Measurements from ENCODE around the gene COMMD2.

The COMMD2 gene

DNA sequence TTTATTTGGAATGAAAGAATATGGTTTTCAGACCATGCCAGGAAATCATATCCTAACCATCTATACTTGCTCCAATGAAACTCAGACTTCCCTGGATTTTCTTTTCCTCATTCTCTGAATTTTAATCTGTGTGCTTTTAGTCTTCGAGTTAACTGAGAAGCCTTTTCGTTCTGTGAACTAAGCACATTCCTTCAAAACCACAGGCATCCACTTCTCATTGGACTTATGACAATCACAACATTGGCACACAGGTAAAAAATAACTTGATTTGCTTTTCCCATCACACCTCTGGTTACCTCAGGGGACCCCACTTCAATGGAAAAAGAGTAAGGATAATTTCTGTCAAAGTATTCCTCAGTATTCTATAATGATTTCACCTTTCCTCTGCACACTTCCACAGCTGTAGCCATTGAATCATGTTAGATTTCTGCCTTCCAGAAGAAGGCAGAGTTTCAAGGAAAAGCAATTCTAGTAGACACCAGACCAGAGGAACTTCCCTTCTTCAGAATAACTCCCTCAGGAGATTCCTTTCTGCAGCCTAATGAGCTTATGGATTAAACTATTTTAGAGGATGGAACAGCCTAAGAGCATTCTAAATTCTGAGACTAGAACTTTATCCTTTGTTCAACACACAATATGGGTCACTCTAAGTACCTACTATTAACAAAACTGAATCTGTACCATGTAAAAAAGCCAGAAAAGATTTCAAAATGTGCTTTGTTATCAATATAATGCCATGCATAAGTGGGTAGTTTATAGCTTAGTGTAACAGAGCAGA, 15.9 kb downstream of the COMMD2 start:
- TF ChIP-seq, protein P1, sequence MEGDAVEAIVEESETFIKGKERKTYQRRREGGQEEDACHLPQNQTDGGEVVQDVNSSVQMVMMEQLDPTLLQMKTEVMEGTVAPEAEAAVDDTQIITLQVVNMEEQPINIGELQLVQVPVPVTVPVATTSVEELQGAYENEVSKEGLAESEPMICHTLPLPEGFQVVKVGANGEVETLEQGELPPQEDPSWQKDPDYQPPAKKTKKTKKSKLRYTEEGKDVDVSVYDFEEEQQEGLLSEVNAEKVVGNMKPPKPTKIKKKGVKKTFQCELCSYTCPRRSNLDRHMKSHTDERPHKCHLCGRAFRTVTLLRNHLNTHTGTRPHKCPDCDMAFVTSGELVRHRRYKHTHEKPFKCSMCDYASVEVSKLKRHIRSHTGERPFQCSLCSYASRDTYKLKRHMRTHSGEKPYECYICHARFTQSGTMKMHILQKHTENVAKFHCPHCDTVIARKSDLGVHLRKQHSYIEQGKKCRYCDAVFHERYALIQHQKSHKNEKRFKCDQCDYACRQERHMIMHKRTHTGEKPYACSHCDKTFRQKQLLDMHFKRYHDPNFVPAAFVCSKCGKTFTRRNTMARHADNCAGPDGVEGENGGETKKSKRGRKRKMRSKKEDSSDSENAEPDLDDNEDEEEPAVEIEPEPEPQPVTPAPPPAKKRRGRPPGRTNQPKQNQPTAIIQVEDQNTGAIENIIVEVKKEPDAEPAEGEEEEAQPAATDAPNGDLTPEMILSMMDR (IDR thresholded peaks at IDR 0.05): no peak
- no peak overlapping the region for H3K27ac ChIP-seq
- no peak for DNase-seq

DNA sequence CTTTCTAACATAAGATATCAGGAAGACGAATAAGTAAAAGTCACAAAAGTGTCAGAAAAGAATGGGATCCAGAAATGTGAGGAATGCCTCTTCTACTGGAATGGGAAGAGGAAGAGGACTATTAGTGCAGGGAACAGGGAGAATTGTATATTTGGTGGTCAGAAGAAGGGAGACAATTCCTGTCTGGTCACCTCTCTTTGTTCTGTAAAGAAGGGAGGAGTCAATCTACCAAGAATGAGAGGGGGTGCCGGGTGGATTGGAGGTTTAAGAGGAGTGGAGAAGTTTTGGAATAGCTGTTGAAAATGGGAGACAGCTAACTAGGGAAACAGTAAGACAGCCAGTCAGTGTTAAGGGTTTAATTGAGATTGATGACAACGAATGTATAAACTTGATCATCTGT, 20.1 kb downstream of the COMMD2 start:
- Histone ChIP-seq H3K4me1 (peaks cover 0 to 14% (median 0%) of the 10 kb centered on the region in 4 donors), H3K27me3 (no peaks in the 10 kb centered on the region), H3K36me3 (no peaks in the 10 kb centered on the region), H3K4me3 (no peak overlapping the region), H3K9me3 (no peaks in the 10 kb centered on the region), H3K27ac (no peak overlapping the region)
- intact Hi-C loops (cut with DNase I; ENCODE audit: low total_unique reads): no loop called here
- DNase-seq: no peak
- TF ChIP-seq, protein P1 (IDR thresholded peaks at IDR 0.05): no peak

More for the DNA sequence above, 15.9 kb downstream of the COMMD2 start:
- H3K27me3 ChIP-seq: no peaks in the 10 kb centered on the region
- H3K4me1 ChIP-seq: peaks cover 0 to 14% (median 0%) of the 10 kb centered on the region in 4 donors
- intact Hi-C loops (cut with DNase I; ENCODE audit: low total_unique reads): no loop called here
- peaks cover 9 to 23% (median 20%) of the 10 kb centered on the region in 3 donors for H3K36me3 ChIP-seq
- no peak overlapping the region for H3K4me3 ChIP-seq
- H3K9me3 ChIP-seq: no peaks in the 10 kb centered on the region

DNA sequence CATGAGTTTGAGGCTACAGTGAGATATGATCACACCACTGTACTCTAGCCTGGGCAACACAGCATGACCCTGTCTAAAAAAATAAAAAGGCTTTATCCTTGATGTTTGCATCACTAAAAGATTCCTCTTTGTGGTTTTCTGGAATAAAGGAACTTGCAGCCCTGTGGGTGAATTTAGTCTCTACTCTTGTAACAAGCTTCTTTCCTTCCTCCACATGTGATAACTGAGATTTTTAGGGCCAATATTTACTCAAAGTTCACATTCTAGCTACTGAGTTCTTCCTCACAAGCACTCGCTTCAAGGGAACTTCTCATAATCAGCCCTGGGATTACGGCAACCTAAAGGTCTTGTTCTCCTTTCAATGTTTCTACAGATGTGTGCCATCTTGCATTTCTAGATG, 24.6 kb downstream of the COMMD2 start:
- no peaks in the 10 kb centered on the region for H3K9me3 ChIP-seq
- no peak for DNase-seq
- H3K27me3 ChIP-seq: no peaks in the 10 kb centered on the region
- H3K4me1 ChIP-seq: no peaks in the 10 kb centered on the region
- H3K36me3 ChIP-seq: no peaks in the 10 kb centered on the region
- no peak overlapping the region for H3K4me3 ChIP-seq
- intact Hi-C loops (cut with DNase I; ENCODE audit: low total_unique reads): no loop called here
- TF ChIP-seq, protein P1 (IDR thresholded peaks at IDR 0.05): no peak
- H3K27ac ChIP-seq: no peak overlapping the region

DNA sequence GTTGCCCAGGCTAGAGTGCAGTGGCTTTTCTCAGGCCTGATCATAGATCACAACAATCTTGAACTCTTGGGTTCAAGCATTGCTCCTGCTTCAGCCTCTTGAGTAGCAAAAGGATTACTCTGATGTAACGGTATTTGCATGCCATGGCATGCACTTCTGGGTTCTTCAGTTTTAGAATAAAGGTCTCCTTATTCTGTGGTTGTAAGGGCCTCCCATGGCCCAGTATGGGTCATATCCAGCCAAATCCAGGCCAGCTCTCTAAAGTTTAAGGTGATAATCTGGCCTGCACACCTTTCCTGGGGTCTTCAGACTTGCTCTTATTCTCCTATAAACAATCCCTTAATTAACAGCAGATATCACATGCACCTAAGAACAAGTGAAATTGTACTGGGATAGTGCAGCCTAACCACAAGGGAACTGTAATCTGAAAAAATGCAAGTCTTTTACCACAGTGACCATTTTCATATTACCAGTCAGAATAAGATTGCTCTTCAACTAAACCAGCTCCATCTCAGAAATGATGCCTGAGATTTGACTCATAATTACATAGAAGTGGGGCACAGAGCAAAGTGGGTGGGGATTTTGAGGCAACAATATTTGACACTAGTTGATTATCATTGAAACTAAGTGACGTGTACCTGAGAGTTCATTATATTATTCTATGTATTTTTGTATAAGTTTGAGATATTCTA, 25.4 kb downstream of the COMMD2 start:
- H3K27me3 ChIP-seq: no peaks in the 10 kb centered on the region
- no peak overlapping the region for H3K27ac ChIP-seq
- H3K9me3 ChIP-seq: peaks cover 0 to 1% (median 0%) of the 10 kb centered on the region in 3 donors
- no peaks in the 10 kb centered on the region for H3K36me3 ChIP-seq
- H3K4me3 ChIP-seq: no peak overlapping the region
- TF ChIP-seq, protein P1 (IDR thresholded peaks at IDR 0.05): no peak
- no peak for DNase-seq
- intact Hi-C loops (cut with DNase I; ENCODE audit: low total_unique reads): no loop called here
- no peaks in the 10 kb centered on the region for H3K4me1 ChIP-seq

DNA sequence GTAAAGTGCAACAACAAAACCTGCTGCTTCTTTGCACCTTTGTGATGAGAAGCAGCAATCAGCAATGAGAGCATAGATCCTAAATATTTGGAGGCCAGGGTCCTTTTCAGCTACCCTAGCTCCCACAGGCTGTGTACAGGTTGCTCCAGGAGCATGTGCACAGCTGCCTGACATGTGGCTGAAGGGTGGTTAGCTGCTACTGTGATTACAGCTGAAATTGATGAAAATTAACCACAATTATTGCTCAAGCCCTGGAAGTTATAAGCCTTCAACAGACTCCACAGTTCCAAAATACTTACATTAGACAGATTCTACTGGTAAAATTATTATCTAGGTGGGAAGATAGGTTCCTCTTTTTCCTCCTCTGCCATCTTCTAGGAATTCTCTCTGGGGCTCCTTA, 28.5 kb downstream of the COMMD2 start:
- Histone ChIP-seq H3K9me3 (peaks cover 0 to 11% (median 3%) of the 10 kb centered on the region in 3 donors), H3K27me3 (no peaks in the 10 kb centered on the region), H3K27ac (no peak overlapping the region), H3K4me1 (no peaks in the 10 kb centered on the region), H3K4me3 (no peak overlapping the region), H3K36me3 (no peaks in the 10 kb centered on the region)
- intact Hi-C loops (cut with DNase I; ENCODE audit: low total_unique reads): no loop called here
- DNase-seq: no peak
- TF ChIP-seq, protein P1 (IDR thresholded peaks at IDR 0.05): no peak
